ENCODE measurements around the gene LAGE3. TPM values are rescaled to one million over a fixed set of nuclear protein-coding genes. Genes with fewer than 3 reads are reported as not detected.

Gene LAGE3
- 36.3 to 74.0 TPM (median 65.8 TPM) in 5 replicates for total RNA-seq (2022; extraction: Qiagen RNA extraction)

DNA sequence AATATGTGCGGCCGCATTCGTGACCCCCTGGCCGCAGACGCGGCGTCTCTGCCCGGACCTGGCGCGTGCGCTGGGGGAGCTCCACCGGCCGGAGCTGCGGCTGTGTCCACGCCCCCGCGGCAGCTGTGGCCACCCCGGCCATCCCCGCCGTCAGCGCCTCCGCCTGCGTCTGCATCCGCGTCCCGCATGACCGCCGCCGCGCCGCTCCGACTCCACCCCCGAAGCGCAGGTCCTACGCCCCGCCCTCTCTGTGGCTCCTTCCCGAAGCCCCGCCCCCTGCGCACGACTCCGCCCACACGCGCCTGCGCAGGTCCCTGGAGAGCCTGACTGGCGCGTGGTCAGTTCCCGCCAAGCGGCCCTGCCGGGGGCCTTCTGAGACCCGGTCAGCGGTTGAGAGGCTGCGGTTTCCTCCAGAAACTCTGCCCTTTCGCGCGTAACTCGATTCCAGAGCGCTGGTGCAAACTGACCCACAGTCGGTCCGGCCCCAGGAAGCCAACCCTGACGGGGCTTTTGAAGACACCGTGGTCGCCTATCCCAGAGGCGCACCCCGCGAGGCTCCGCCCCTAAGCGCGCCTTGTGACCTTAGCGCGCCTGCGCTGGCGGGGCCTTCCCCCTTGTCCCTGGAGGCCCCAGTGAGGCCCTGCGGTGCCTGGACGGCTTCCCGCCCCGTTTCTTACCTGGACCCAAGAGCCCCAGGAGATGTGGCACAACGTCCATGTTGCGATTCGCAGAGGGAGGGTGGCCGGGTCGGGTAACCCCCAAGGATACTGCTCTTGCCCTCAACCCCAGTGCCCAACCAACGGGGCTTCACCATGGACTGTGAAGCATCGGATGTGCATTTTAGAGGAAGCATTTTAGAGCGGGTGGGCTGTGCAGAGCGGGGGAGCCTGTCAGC is at the start of gene LAGE3:
TSS of gene LAGE3 (minus strand) at position 554 of the 895 bp plus-strand sequence. CDS start at position 188, 366 bp downstream.

GRCh38 chrX:154515966-154516655 is 37.0 kb upstream of the LAGE3 start, which contains the start of gene FAM3A:
FAM3A (minus strand) TSS chrX:154516232; CDS start chrX:154515772, 460 bp downstream.

DNA sequence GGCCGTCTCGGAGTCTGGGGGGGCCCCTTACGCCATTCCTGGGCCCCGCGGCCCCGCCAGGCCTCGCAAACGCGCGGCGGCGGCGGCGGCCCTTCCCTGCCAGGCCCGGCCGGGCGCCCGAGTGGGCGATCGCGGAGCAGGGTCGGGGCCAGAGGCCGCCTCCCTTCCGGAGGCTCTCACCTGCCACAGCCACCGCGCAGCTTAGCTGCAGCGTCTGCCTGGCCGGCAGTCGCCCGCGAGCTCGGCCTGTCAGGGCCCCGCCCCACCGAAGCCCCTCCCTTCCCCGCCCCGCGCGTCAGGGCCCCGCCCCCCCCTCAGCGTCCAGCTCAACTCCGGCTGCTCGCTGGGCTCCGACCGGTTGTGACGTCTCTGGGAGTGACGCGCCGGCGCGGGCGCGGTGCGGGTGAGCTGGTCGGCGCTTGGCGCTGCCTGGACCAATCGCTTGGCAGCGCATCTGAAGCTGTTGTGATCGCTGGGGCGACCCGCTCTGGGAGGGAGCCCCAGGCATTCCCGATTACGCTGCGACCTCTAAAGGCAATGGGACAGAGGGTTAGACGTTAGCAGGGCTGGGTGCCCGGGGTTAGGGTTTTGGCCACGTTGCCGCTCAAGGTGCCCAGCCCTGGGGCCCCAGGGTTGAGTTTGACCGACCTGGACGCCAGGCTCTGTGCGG is 11.5 kb upstream of the LAGE3 start, which contains the start of gene SLC10A3:
TSS of gene SLC10A3 (minus strand) at position 216 of the 670 bp plus-strand sequence. CDS start 1,689 bp downstream, outside the sequence.

GRCh38 chrX:154486396-154487207 is 7.5 kb upstream of the LAGE3 start, which contains the start of gene UBL4A:
UBL4A (minus strand) TSS chrX:154486615; CDS start chrX:154486584, 31 bp downstream.

DNA sequence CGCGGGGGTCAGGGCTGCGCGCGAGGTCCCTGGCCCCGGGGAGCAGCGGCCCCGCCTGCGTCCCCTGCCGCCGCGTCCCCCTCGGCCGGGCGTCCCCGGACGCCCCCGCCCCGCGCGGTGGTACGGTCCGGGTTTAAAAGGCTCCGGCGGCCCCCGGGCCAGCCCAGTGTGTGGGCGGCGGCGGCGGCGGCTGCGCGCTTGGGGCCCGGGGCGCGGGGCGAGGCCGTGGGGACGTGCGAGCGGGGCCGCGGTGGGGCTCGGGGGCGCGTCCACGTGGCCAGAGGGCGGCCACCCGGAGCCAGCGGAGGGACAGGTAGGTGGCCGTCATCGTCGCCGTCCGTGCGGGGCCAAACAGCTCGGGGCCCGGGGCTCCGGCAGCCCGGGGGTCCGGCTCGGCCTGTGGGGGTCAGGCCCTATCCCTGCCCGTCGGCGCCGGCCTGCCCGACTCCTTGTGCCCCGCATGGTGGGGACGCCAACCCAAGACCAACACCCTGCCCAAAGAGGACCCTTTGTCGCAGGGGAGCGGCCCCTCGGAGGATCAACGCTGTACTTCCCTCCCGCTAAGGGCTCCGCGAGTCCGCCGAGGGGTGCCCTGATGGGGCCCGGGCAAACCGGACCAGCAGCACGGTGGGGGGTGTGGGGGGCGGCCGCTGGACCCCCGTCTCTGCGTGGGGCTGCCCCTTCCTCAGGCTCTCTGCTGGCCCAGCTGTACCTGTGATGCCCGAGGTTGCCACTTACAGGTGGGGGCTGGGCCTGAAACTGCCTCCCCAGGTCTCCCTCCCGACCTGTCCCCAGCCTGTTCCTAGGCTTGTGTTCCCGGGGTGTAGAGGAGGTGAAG is 20.7 kb downstream of the LAGE3 start, which contains the start of gene PLXNA3:
TSS of gene PLXNA3 (plus strand) at position 166 of the 838 bp plus-strand sequence. CDS start 1,903 bp downstream, outside the sequence.

DNA sequence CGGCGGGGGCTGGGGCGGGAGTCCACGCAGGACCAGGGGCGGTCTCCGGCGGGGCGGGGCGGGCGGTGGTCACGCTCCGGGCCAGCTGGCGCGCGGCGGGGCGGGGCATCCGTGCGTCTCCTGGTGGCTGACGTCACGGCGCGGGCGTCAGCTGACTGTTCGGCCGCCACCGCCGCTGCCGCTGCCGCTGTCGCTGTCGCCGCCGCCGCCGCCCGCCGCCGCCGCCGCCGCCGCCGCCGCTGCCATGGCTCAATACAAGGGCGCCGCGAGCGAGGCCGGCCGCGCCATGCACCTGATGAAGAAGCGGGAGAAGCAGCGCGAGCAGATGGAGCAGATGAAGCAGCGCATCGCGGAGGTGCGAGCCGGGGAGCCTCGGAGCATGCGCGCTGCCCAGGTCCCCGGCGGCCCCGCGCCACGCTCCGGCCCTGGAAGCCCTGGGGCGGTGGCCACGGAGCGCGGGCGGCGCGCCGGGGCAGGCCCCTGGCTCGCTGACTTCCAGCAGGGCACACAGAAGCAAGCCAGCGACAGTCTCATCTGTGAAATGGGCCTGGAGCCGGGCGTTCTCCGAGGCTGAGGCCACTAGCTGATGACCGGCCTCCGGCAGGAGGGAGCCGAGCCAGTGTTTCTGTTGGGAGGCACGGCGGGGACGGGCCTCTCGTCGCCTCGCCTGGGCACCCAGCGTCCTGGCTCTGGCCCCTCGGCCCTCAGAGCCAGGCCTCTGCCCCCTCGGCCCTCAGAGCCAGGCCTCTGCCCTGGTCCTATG is 34.9 kb downstream of the LAGE3 start, which contains the start of gene FAM50A:
TSS of gene FAM50A (plus strand) at position 150 of the 763 bp plus-strand sequence. CDS start at position 245, 95 bp downstream.

DNA sequence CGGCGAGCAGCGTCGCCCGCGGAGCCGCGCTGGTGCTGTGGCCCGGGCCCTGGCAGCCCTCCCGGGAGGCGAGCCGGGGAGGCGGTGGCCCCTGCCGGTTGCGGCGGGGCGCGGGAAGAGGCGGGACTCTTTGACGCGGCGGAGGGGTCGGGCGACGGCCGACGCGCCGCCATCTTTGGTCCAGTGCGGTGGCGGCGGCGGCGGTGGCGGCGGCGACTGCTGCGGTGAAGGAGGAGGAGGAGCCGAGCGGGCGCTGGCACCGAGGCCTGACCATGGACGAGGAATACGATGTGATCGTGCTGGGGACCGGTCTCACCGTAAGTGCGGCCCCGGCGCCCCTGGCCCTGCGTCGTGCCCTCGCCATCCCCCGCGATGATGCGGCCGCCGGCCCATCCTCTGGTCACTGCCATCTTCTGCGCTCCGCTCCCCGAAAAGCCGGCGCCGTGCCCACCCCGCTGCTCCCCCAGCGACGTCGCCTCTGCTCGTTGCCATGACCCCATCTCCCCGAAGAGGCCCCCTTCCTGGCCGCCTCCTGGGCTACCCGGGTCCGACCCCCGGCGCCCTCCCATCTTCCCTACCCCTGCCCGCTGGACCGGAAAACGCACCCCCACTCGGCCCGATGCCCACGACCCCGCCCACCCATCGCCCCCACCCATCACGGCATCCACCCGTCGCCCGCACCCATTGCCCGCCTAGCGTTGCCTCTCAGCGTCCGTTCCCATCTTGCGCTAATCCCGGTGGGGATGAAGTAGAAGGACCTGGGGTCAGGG is 41.9 kb downstream of the LAGE3 start, which contains the start of gene GDI1:
TSS of gene GDI1 (plus strand) at position 172 of the 770 bp plus-strand sequence. CDS start at position 273, 101 bp downstream.

DNA sequence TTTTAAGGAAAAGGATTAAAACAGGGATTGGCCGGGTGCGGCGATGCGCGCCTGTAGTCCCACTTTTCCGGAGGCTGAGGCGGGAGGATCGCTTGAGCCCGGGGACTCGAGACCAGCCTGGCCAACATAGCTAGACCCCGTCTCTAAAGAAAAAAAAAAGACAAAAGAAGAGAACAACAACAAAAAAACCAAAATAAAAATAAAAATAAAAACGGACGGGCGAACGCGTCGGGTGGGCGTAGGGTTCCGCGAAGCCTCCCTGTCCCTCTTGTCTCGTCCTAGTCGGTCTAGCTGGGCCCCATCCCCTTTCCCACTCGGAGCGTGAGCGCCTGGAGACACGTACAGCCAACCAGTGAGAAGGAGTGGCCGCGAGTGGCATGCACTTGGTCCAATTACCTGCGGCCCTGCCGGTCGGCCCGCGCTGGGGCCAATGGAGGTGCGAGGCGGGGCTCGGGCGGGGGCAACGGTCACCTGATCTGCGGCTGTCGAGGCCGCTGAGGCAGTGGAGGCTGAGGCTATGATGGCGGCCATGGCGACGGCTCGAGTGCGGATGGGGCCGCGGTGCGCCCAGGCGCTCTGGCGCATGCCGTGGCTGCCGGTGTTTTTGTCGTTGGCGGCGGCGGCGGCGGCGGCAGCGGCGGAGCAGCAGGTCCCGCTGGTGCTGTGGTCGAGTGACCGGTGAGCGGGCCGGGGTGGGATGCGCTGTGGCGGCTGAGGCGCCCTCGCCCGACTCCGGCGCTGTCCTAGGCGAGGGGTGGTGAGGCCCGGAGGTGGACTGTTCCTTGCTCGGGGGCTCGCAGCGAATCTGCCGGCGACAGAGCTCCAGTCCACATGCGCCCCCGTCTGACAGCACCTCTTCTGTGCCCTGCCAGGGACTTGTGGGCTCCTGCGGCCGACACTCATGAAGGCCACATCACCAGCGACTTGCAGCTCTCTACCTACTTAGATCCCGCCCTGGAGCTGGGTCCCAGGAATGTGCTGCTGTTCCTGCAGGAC is 50.6 kb downstream of the LAGE3 start, which contains the start of gene ATP6AP1:
TSS of gene ATP6AP1 (plus strand) at position 502 of the 996 bp plus-strand sequence. CDS start at position 518, 16 bp downstream.

Other genes starting within 250 kb of the LAGE3 start
- gene OPN1MW3, start 221.7 kb downstream of the LAGE3 start, total RNA-seq (2022; extraction: Qiagen RNA extraction) = not detected in 5 replicates
- gene TEX28, start 184.2 kb downstream of the LAGE3 start, total RNA-seq (2022; extraction: Qiagen RNA extraction) = not detected in 5 replicates
- gene TKTL1, start 183.5 kb downstream of the LAGE3 start, total RNA-seq (2022; extraction: Qiagen RNA extraction) = 0.05 to 0.14 TPM (median 0.07 TPM) in 3 of 5 replicates, not detected in the others
- 1,461 to 1,661 TPM (median 1,622 TPM) in 5 replicates for gene FLNA, start 104.6 kb downstream of the LAGE3 start, total RNA-seq (2022; extraction: Qiagen RNA extraction)
- 129 to 161 TPM (median 153 TPM) in 5 replicates for gene EMD, start 100.0 kb downstream of the LAGE3 start, total RNA-seq (2022; extraction: Qiagen RNA extraction)
- 5,312 to 5,581 TPM (median 5,559 TPM) in 5 replicates for gene RPL10, start 80.9 kb downstream of the LAGE3 start, total RNA-seq (2022; extraction: Qiagen RNA extraction)
- 27.2 to 31.3 TPM (median 29.9 TPM) in 5 replicates for gene DNASE1L1, start 70.0 kb downstream of the LAGE3 start, total RNA-seq (2022; extraction: Qiagen RNA extraction)
- 33.5 to 40.1 TPM (median 36.8 TPM) in 5 replicates for gene TAFAZZIN, start 67.7 kb downstream of the LAGE3 start, total RNA-seq (2022; extraction: Qiagen RNA extraction)
- gene ATP6AP1, start 50.6 kb downstream of the LAGE3 start, total RNA-seq (2022; extraction: Qiagen RNA extraction) = 88.4 to 107 TPM (median 105 TPM) in 5 replicates
- gene GDI1, start 42.1 kb downstream of the LAGE3 start, total RNA-seq (2022; extraction: Qiagen RNA extraction) = 91.4 to 124 TPM (median 104 TPM) in 5 replicates
- 99.8 to 121 TPM (median 111 TPM) in 5 replicates for gene FAM50A, start 35.1 kb downstream of the LAGE3 start, total RNA-seq (2022; extraction: Qiagen RNA extraction)
- gene PLXNA3, start 21.0 kb downstream of the LAGE3 start, total RNA-seq (2022; extraction: Qiagen RNA extraction) = 11.0 to 17.8 TPM (median 13.9 TPM) in 5 replicates
- gene UBL4A, start 7.3 kb upstream of the LAGE3 start, total RNA-seq (2022; extraction: Qiagen RNA extraction) = 67.1 to 73.0 TPM (median 69.5 TPM) in 5 replicates
- gene SLC10A3, start 11.3 kb upstream of the LAGE3 start, total RNA-seq (2022; extraction: Qiagen RNA extraction) = 38.5 to 42.9 TPM (median 39.7 TPM) in 5 replicates
- 38.0 to 44.6 TPM (median 42.6 TPM) in 5 replicates for gene FAM3A, start 37.0 kb upstream of the LAGE3 start, total RNA-seq (2022; extraction: Qiagen RNA extraction)
- 1,336 to 1,631 TPM (median 1,436 TPM) in 5 replicates for gene G6PD, start 67.6 kb upstream of the LAGE3 start, total RNA-seq (2022; extraction: Qiagen RNA extraction)
- 35.9 to 44.7 TPM (median 40.9 TPM) in 5 replicates for gene IKBKG, start 68.3 kb upstream of the LAGE3 start, total RNA-seq (2022; extraction: Qiagen RNA extraction)
- not detected in 5 replicates for gene CTAG1A, start 105.9 kb upstream of the LAGE3 start, total RNA-seq (2022; extraction: Qiagen RNA extraction)
- gene CTAG1B, start 140.0 kb upstream of the LAGE3 start, total RNA-seq (2022; extraction: Qiagen RNA extraction) = not detected in 5 replicates
- not detected in 5 replicates for gene CTAG2, start 174.3 kb upstream of the LAGE3 start, total RNA-seq (2022; extraction: Qiagen RNA extraction)